ENCODE measurements around the gene MAP2. TPM values are rescaled to one million over a fixed set of nuclear protein-coding genes. Genes with fewer than 3 reads are reported as not detected.

MAP2 gene
- total and polyA plus RNA-seq, 5 experiments from 2014 or later: 0.26 to 0.47 TPM; not detected in 3

DNA sequence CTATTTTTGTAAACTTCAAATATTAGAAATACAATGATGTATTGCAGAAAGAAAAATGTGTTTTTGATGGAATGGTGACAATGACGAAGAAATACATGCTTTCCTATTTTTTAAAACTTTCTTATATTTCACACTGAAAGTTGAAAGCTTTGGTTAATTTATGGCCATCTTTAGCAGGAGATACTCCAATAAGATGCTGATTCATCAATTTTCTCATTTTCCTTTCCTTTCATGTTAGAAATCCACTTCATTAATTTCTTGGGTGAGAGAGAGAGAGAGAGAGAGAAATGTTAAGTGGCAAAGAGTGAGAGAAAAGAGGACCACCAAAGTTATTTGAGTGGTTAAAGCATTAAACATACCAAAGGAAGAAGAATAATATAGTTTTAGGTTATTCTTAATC lies 28.6 kb upstream of the MAP2 start:
- H3K27ac Mint-ChIP-seq: no peak overlapping the region

DNA sequence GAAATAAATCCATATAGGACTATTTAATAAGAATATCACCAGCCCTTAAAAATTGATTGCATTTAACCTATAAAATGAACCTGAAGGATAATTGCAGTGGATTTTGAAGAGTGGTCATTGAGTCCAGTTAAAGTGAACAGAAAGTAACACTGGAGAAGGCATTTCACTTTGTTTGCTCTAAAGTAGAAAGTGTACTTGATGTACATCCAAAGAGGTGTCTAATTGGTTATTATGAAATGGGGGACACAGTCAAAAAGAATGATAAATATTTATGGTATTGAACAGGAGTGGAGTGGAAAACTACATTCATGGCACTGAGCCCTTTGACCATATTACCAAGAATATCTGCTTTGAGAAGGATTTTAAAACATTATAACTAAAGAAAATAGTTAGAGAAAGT lies 28.2 kb upstream of the MAP2 start:
- POLR2A ChIA-PET: no interaction called here
- ATAC-seq: no peak
- Mint-ChIP-seq H3K36me3 (no peaks in the 10 kb centered on the region), H3K4me1 (no peaks in the 10 kb centered on the region), H3K9me3 (peaks cover 0 to 1% (median 0%) of the 10 kb centered on the region in 9 donors), H3K27me3 (peaks cover 0 to 7% (median 5%) of the 10 kb centered on the region in 5 donors), H3K27ac (no peak overlapping the region), H3K4me3 (no peak overlapping the region)
- DNase-seq: no peak

More for the DNA sequence above, 28.6 kb upstream of the MAP2 start:
- Mint-ChIP-seq H3K4me1 (no peaks in the 10 kb centered on the region), H3K27me3 (peaks cover 0 to 7% (median 5%) of the 10 kb centered on the region in 5 donors), H3K4me3 (no peak overlapping the region), H3K36me3 (no peaks in the 10 kb centered on the region), H3K9me3 (peaks cover 0 to 3% (median 0%) of the 10 kb centered on the region in 9 donors)
- DNase-seq (no peak), ATAC-seq (no peak)
- POLR2A ChIA-PET: no interaction called here

- Mint-ChIP-seq H3K36me3 (no peaks in the 10 kb centered on the region), H3K4me3 (no peak overlapping the region), H3K27me3 (peaks cover 0 to 8% (median 5%) of the 10 kb centered on the region in 5 donors), H3K4me1 (no peaks in the 10 kb centered on the region), H3K27ac (no peak overlapping the region), H3K9me3 (peaks cover 0 to 1% (median 0%) of the 10 kb centered on the region in 9 donors)
- POLR2A ChIA-PET: no interaction called here
- no peak for DNase-seq
- ATAC-seq: no peak
Observed at GRCh38 chr2:209398463-209398862, 25.4 kb upstream of the MAP2 start.

- POLR2A ChIA-PET: no interaction called here
- no peak overlapping the region for H3K4me3 Mint-ChIP-seq
Observed at GRCh38 chr2:209401788-209402187, 22.1 kb upstream of the MAP2 start.

GRCh38 chr2:209411296-209411695 lies 12.6 kb upstream of the MAP2 start:
- POLR2A ChIA-PET: no interaction called here
- H3K27me3 Mint-ChIP-seq: peaks cover 0 to 3% (median 0%) of the 10 kb centered on the region in 5 donors
- H3K36me3 Mint-ChIP-seq: peaks cover 0 to 2% (median 0%) of the 10 kb centered on the region in 3 donors
- DNase-seq (no peak), ATAC-seq (no peak)
- H3K27ac Mint-ChIP-seq: no peak overlapping the region
- peaks cover 0 to 15% (median 6%) of the 10 kb centered on the region in 9 donors for H3K9me3 Mint-ChIP-seq
- H3K4me3 Mint-ChIP-seq: no peak overlapping the region
- no peaks in the 10 kb centered on the region for H3K4me1 Mint-ChIP-seq

More at GRCh38 chr2:209401788-209402187, 22.1 kb upstream of the MAP2 start:
- ATAC-seq (no peak), DNase-seq (no peak)
- Mint-ChIP-seq H3K9me3 (peaks cover 0 to 1% (median 0%) of the 10 kb centered on the region in 9 donors), H3K27ac (no peak overlapping the region), H3K36me3 (no peaks in the 10 kb centered on the region), H3K27me3 (peaks cover 0 to 6% (median 0%) of the 10 kb centered on the region in 5 donors), H3K4me1 (no peaks in the 10 kb centered on the region)

DNA sequence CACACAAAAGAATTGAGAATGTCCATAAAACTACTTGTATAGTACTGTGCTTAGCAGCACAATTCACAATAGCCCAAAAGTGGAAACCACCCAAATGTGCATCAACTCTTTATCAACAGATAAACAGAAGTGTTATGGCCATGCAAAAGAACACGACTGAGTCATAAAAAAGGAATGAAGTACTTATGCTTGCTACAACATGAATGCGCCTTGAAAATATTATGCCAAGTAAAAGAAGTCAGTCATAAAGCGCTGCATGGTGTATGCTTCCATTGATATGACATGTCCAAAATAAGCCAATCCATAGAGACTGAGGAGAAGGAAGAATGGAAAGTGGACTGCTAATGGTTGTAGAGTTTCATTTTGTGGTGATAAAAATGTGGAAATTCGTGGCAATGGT lies 12.1 kb upstream of the MAP2 start:
- H3K27ac Mint-ChIP-seq: no peak overlapping the region
- H3K4me3 Mint-ChIP-seq: no peak overlapping the region
- DNase-seq (no peak), ATAC-seq (no peak)
- POLR2A ChIA-PET: no interaction called here
- H3K36me3 Mint-ChIP-seq: peaks cover 0 to 2% (median 0%) of the 10 kb centered on the region in 3 donors
- H3K4me1 Mint-ChIP-seq: no peaks in the 10 kb centered on the region
- H3K27me3 Mint-ChIP-seq: peaks cover 0 to 3% (median 0%) of the 10 kb centered on the region in 5 donors
- H3K9me3 Mint-ChIP-seq: peaks cover 0 to 15% (median 6%) of the 10 kb centered on the region in 9 donors

DNA sequence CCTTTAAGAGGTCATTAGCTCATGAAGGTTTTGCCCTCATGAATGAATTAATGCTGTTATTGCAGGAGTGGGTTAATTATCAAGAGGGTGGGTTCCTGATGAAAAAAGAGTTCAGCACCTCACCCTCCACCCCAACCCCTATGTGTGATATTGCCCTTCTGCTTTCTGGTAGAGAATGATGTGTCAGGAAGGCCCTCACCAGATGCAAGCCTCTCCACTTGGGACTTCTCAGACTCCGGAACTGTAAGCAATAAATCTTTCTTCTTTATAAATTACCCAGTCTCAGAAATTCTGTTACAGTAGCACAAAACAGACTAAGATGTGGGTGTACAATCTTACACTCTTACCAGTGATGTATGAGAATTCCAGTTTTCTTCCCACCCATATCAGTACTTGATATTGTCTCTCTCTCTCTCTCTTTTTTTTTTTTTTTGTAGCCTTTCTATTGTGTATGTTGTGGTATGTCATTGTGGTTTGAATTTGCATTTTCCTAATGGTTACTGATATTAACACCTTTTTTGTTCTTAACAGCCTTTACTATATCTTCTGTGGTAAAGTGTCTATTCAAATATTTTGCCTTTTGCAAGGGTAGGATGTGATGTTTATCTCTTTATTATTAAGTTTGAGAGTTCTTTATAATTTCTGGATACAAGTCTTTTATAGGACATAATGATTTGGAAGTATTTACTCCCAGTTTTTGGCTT lies 10.4 kb upstream of the MAP2 start:
- peaks cover 0 to 15% (median 6%) of the 10 kb centered on the region in 9 donors for H3K9me3 Mint-ChIP-seq
- DNase-seq (no peak), ATAC-seq (no peak)
- H3K27ac Mint-ChIP-seq: no peak overlapping the region
- peaks cover 0 to 3% (median 0%) of the 10 kb centered on the region in 5 donors for H3K27me3 Mint-ChIP-seq
- no peaks in the 10 kb centered on the region for H3K4me1 Mint-ChIP-seq
- no peak overlapping the region for H3K4me3 Mint-ChIP-seq
- H3K36me3 Mint-ChIP-seq: peaks cover 0 to 2% (median 0%) of the 10 kb centered on the region in 3 donors
- POLR2A ChIA-PET: no interaction called here

DNA sequence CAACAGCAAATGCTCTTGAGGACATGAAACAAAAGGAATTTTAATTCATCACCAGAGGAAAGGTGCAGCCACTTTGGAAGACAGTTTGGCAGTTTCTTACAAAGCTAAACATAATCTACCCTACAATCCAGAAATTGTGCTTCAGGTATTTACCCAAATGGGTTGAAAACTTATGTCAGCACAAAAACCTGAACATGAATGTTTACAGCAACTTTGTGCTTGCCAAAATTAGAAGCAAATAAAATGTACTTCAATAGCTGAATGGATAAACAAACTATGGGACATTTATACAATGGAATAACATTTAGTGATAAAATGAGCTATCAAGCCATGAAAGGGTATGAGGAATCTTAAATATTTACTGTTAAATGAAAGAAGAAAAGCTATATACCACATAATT lies 6.9 kb upstream of the MAP2 start:
- POLR2A ChIA-PET: no interaction called here
- H3K36me3 Mint-ChIP-seq: peaks cover 0 to 2% (median 0%) of the 10 kb centered on the region in 3 donors
- no peak for ATAC-seq
- H3K4me3 Mint-ChIP-seq: no peak overlapping the region
- H3K9me3 Mint-ChIP-seq: peaks cover 0 to 15% (median 6%) of the 10 kb centered on the region in 9 donors
- peaks cover 0 to 12% (median 4%) of the 10 kb centered on the region in 5 donors for H3K27me3 Mint-ChIP-seq
- no peak overlapping the region for H3K27ac Mint-ChIP-seq
- no peaks in the 10 kb centered on the region for H3K4me1 Mint-ChIP-seq
- no peak for DNase-seq

- no peak overlapping the region for H3K4me3 Mint-ChIP-seq
- H3K4me1 Mint-ChIP-seq: peaks cover 10 to 21% (median 17%) of the 10 kb centered on the region in 4 donors
- peak overlapping the region in 1 of 10 donors; percentile 35 for H3K27ac Mint-ChIP-seq
- no peak for ATAC-seq
- H3K27me3 Mint-ChIP-seq: peaks cover 13 to 33% (median 25%) of the 10 kb centered on the region in 5 donors
- H3K9me3 Mint-ChIP-seq: peaks cover 0 to 2% (median 0%) of the 10 kb centered on the region in 9 donors
- DNase-seq: peak in 1 of 10 donors; percentile 52
- POLR2A ChIA-PET: no interaction called here
- no peaks in the 10 kb centered on the region for H3K36me3 Mint-ChIP-seq
Observed at GRCh38 chr2:209422191-209422754, 1.6 kb upstream of the MAP2 start.

DNA sequence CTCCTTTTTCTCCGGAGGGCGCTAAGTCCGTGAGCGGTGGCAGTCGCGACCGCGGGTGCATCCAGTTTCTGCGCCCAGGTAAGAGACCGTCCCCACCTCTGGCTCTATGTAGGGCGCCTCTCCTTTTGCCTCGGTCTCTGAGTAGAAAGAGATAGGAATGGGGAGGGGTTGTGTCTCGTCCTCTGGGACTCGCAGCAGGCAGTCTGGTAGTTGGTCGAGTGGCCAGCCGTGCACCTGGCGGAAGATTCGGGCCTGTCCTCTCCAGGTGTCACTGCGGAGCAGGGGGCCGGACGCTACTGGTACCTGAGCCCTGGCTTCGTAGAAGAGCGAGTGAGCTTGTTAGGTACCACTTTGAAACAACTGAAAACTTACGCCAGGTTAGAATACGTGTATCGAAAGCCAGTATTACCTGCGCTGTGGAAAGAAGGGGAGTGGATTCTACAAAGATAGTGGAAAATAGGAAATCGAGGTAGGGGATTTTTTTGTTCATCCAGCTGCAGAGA lies 403 bp downstream of the MAP2 start:
- peak; percentile 28 to 30 for ATAC-seq
- peak in 4 of 10 donors; percentile 1 to 10 (median 3) for DNase-seq
- H3K27ac Mint-ChIP-seq: peak overlapping the region in 2 of 10 donors; percentile 0 to 49
- peak overlapping the region; percentile 63 to 85 (median 80) for H3K4me3 Mint-ChIP-seq
- peaks cover 10 to 21% (median 17%) of the 10 kb centered on the region in 4 donors for H3K4me1 Mint-ChIP-seq
- H3K9me3 Mint-ChIP-seq: peaks cover 0 to 4% (median 0%) of the 10 kb centered on the region in 9 donors
- no peaks in the 10 kb centered on the region for H3K36me3 Mint-ChIP-seq
- POLR2A ChIA-PET: no interaction called here
- H3K27me3 Mint-ChIP-seq: peaks cover 20 to 36% (median 32%) of the 10 kb centered on the region in 5 donors

GRCh38 chr2:209424781-209425470 lies 1.1 kb downstream of the MAP2 start:
- Mint-ChIP-seq H3K9me3 (peaks cover 0 to 4% (median 0%) of the 10 kb centered on the region in 9 donors), H3K4me1 (peaks cover 10 to 21% (median 17%) of the 10 kb centered on the region in 4 donors), H3K27ac (peak overlapping the region in 1 of 10 donors; percentile 0), H3K27me3 (peaks cover 20 to 36% (median 32%) of the 10 kb centered on the region in 5 donors), H3K4me3 (peak overlapping the region; percentile 63 to 85 (median 80)), H3K36me3 (no peaks in the 10 kb centered on the region)
- DNase-seq (no peak), ATAC-seq (no peak)
- POLR2A ChIA-PET: no interaction called here

GRCh38 chr2:209425471-209426071 lies 1.7 kb downstream of the MAP2 start:
- H3K27ac Mint-ChIP-seq: no peak overlapping the region
- peaks cover 0 to 4% (median 0%) of the 10 kb centered on the region in 9 donors for H3K9me3 Mint-ChIP-seq
- peak overlapping the region in 2 of 10 donors; percentile 18 to 84 for H3K4me3 Mint-ChIP-seq
- H3K27me3 Mint-ChIP-seq: peaks cover 20 to 36% (median 31%) of the 10 kb centered on the region in 5 donors
- POLR2A ChIA-PET: no interaction called here
- ATAC-seq: no peak
- no peak for DNase-seq
- H3K4me1 Mint-ChIP-seq: peaks cover 10 to 21% (median 17%) of the 10 kb centered on the region in 4 donors
- no peaks in the 10 kb centered on the region for H3K36me3 Mint-ChIP-seq
